ENCODE data around the gene DNAAF3.

Gene DNAAF3

GRCh38 chr19:55152017-55152416 lies 14.4 kb downstream of the DNAAF3 start:
- DNase-seq: peak; percentile 63

GRCh38 chr19:55149078-55150003 lies 17.1 kb downstream of the DNAAF3 start, which contains the start of gene TNNT1:
TNNT1 (minus strand) TSS chr19:55149206; CDS start chr19:55147157, 2,049 bp downstream.
- no peak for DNase-seq

DNA sequence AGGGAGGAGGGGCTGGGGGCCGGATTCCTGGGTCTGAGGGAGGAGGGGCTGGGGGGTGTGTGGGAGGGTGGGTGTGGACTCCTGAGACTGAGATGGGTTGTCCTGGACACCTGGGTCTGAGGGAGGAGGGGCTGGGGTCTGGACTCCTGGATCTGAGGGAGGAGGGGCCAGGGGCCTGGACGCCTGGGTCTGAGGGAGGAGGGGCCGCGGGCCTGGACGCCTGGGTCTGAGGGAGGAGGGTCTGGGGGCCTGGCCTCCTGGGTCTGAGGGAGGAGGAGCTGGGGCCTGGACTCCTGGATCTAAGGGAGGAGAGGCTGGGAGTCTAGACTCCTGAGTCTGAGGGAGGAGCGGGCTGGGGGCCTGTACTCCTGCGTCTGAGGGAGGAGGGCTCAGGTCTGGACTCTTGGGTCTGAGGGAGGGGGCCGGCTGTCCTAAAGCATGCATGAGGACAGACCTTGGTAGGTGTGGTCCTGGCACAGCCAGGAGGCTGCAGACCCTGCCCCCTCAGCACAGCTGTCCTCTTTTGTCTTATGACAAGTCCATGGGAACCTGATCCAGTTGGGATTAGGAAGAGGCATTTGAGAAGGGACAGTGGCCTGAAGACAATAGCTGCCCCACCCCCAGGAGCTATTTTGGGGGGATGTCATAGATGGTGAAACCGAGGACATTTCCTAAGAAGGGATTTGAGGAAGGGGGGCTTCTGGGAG lies 18.7 kb downstream of the DNAAF3 start:
- no peak for DNase-seq

- DNase-seq: peak; percentile 64
Observed at GRCh38 chr19:55146705-55147273, 19.6 kb downstream of the DNAAF3 start.

DNA sequence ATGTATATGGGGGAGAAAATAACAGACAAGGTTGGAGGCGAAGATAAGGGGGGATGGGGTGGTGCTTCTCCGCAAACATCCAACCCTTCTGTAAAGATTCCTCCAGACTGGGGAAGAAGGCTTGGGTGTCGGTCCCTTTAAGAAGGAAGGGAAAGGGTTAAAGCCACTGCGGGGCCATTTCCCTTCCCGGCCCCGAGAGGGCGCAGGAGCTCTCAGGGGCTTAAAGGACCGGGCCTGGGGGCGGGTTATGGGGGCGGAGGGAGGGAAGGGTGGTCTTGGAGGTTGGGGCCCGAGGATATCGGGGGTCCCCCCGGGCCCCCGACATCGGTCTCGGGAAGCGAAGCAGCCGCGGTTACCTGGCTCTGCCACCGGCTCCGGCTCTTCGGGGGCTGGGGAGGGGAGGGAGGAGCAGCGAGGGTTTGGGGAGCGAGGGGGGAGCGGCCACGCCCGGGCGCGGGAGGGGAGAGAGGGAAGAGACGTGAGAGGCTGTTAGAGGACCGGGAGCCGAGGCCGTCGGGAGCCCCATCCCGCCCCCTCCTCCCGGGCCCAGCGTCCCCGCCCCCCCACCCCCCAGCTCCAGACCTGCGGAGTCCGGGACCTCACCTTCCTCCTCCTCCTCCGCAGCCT lies 20.2 kb downstream of the DNAAF3 start:
- peak; percentile 41 for DNase-seq

DNA sequence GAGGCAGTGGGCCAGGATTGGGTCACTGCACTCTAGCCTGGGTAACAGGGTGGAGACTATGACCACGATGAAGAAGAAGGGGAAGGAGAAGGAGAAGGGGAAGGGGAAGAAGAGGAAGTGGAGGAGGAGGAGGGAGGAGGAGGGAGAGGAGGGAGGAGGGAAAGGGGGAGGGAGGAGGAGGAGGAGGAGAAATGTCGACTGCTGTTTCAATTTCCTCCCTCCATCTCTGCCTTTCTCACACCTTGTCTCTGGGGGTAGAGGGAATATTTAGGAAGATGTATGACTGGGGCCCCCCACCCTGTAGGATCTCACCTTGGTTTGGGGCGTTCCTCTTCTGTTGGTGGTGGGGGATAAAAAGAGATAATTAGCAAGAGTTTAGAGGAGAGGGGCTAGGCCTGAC lies 21.2 kb downstream of the DNAAF3 start:
- DNase-seq: no peak

DNA sequence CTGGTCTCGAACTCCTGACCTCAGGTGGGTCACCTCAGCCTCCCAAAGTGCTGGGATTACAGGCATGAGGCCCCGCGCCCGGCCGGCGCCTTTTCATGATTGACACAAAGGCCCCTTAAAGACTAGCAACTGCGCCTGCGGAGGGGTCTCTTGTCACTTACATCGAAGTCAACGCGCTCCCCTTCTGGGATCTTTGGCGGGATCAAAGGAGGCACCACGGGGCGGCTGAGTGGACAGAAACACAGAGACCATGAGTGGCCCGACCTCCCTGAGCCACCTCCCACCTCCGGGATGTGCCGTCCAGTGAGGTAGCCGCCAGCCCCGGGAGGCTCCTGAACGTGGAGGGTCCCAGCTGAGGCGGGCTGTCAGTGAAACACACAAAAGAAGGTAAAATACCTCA lies 24.7 kb downstream of the DNAAF3 start:
- no peak for DNase-seq

DNA sequence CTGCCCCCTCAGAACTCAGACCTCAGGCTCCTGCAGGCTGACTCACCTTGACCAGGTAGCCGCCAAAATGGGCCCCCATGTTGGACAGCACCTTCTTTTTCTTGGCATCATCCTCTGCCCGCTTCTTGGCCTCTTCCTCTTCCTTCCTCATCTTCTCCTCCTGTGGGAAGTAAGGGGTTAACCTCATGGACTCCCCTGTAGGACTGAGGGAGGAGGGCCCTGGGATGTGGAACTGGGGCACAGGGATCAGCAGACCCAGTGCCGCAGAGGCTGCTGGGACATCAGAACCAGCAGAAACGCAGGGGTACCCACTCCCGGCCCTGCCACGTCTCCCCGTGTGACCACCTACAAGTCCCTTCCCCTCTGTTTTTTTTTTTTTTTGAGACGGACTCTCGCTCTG lies 28.5 kb downstream of the DNAAF3 start:
- no peak for DNase-seq

DNA sequence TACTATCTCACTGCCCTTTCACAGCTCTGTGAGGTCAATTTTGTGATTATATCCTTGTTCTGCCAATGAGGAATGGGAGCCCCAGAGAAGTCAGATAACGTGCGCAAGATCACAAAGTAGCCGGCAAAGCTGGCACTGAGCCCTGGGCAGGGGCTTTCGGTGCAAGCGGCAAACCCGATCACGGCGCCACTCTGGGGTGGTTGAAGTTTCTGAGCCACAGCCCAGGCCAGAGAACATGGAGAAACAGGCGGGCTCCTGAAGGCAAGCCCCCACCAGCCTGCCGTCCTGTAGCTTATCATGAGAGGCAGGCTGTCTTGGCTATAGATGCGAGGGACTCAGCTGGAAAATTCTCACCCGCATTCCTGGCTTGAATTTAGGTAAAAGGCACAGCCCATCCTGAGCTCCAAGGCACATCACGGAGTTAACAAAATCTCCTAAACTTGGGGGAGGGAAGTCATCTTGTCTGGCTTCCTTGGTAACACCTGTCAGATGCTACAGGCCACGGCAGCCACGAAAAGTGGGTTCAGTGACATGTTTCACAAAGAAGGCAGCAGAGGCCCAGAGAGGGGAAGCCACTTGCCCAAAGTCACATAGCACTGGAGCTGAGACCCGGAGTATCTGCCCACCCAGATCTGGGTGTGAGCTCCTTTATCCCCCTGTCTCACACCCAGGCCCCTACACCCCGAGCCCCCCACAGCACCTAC lies 29.9 kb downstream of the DNAAF3 start:
- no peak for DNase-seq

DNA sequence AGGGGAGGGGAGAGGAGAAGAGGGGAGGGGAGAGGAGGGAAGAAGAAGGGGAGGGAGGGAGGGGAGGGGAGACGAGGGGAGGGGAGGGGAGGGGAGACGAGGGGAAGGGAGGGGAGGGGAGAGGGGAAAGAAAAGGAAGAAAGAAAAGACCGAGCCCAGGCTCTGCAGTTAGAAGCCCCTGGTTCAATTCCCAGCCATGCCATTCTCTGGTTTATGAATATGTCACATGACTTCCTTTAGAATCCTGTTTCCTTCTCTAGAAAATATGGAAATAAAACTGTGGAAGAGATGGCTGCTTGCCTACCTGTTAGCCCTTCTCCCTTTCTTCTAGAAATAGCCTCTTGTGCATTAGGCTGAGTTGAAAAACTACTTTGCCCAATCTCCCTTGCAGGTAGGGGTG lies 31.7 kb downstream of the DNAAF3 start:
- no peak for DNase-seq

GRCh38 chr19:55133639-55134444 lies 32.6 kb downstream of the DNAAF3 start:
- no peak for DNase-seq

DNA sequence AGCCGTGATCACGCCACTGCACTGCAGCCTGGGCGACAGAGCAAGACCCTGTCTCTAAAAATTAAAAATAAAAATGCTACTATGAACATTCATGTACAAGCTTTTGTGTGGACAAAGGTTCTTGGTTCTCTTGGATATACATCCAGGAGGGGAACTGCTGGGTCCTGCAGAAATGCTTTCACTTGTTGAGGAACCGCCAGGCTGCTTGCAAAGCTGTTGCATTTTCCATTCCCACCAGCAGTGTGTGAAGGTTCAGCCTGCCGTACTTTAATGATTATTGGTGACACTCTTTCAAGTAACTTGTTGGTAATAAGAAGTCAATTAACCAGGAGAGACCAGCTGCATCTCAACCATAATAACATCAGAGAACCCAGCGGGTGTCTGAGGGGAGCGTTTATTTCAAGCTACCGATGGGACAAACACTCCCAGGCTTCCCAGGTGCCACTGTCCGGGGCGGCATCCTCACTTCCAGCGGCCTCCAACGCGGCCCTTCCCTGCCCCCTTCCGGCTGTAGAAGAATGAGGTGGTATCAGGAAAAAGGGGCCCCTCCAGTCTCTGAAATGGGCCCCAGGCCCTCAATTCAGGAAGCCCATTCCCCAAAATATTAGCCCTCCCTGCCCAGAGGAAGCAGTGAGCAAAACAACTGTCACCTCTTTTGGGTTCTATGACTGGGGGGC lies 33.8 kb downstream of the DNAAF3 start:
- no peak for DNase-seq

- DNase-seq: no peak
Observed at GRCh38 chr19:55131421-55131820, 35.0 kb downstream of the DNAAF3 start.

DNA sequence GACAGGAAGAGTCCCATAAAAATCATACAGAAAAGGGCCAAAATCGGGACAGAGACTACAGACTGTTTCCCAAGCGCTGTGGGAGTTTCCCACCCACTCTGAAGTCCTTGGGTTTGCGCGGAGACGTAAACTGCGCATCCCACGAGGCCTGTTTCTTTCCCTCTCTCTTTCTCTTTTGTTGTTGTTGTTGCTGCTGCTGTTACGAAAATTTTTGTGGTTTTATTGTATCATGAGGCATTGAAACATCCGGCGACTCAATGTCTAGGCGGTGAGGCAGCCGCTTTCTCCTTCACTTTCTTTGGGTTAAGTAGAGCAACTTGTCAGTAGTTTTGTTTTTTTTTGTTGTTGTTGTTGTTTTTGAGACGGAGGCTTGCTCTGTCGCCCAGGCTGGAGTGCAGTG lies 47.4 kb downstream of the DNAAF3 start:
- no peak for DNase-seq

DNA sequence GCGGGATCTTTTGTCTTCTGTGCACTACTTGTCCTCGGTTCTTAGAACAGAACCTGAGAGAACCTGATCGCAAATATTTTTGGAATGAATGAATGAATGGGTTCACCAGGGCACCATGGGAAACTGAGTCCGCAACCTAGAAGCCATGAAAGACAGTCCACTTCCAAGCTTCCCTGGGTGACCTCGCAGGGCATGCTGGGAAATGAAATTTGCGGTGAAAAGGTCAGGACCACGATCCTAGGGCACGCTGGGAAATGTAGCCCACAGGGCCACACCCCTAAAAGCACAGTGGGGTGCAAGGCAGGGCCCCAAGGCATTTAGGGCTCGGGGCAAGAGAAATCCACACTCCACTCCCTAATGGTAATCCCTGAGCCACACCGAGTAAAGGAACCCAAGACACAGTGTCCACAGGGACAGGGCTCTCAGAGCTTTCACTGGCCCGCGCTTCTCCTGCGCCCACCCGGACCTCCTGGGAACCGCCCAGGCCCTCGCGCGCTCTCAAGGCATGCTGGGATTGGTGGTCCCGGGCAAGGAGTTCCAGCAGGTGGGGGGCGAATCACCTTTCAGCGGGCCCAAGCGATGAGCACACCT lies 47.9 kb downstream of the DNAAF3 start:
- no peak for DNase-seq

- peak; percentile 98 for DNase-seq
Observed at GRCh38 chr19:55117663-55118391, 48.6 kb downstream of the DNAAF3 start.

- DNase-seq: no peak
Observed at GRCh38 chr19:55116859-55117662, 49.4 kb downstream of the DNAAF3 start, which contains the start of gene PPP1R12C. PPP1R12C (minus strand) TSS chr19:55117637; CDS start chr19:55117543, 94 bp downstream.

- DNase-seq: peak; percentile 21
Observed at GRCh38 chr19:55116232-55116858, 50.1 kb downstream of the DNAAF3 start.
